GM19035 (cell line): ENCODE measurements around the gene ADPRHL1.
A peak's percentile ranks its signal among the peaks of the same experiment; 100 is the strongest.
"Not testable (repeated sequence)": the region's sequence is repeated elsewhere in the genome, so short reads cannot be mapped to it uniquely, and the experiment has no call there.

Experiments used
- ATAC-seq: cut with Tn5 transposase; IDR thresholded peaks from one replicate; pipeline ENCODE4 v1.9.1; 2021; ENCODE audit not compliant: unreplicated experiment

ADPRHL1 gene

DNA sequence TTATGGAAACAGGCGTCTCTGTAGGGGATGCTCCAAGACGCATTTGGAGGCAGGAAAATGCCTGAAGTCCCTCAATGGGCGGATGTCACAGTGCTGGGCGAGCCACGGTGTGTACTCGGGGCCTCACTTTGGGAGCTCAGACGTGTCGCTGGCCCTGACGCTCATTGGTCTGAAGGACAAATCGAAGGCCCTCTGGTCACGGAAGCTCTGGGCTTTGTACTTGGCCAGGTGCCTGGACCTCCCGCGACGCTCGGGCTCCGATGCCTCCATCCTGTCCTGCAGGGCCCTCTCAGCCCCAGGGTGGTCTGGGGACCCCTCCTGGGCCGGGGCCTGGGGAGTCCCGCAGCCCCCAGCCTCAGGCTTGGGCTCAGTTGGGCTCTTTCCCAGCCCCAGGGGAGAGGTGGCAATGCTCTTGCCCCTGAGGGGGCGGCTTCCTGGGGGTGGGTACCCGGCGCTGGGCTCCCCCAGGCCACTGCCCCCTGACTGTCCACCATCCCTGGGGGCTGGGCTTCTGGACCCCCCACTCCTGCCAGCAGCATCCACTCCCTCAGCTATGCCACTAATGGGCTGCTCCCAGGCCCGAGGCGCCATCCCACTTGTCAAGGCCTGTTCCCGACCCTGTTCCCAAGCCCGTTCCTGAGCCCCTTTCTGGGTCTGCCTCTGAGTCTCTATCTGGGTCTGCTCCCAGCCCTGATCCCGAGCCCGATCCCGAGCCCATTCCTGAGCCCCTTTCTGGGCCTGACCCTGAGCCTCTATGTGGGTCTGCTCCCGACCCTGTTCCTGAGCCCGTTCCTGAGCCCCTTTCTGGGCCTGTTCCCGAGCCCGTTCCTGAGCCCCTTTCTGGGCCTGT lies 49.8 kb downstream of the ADPRHL1 start:
- no peak for ATAC-seq

GRCh38 chr13:113402471-113403254 lies 50.6 kb downstream of the ADPRHL1 start:
- no peak for ATAC-seq

DNA sequence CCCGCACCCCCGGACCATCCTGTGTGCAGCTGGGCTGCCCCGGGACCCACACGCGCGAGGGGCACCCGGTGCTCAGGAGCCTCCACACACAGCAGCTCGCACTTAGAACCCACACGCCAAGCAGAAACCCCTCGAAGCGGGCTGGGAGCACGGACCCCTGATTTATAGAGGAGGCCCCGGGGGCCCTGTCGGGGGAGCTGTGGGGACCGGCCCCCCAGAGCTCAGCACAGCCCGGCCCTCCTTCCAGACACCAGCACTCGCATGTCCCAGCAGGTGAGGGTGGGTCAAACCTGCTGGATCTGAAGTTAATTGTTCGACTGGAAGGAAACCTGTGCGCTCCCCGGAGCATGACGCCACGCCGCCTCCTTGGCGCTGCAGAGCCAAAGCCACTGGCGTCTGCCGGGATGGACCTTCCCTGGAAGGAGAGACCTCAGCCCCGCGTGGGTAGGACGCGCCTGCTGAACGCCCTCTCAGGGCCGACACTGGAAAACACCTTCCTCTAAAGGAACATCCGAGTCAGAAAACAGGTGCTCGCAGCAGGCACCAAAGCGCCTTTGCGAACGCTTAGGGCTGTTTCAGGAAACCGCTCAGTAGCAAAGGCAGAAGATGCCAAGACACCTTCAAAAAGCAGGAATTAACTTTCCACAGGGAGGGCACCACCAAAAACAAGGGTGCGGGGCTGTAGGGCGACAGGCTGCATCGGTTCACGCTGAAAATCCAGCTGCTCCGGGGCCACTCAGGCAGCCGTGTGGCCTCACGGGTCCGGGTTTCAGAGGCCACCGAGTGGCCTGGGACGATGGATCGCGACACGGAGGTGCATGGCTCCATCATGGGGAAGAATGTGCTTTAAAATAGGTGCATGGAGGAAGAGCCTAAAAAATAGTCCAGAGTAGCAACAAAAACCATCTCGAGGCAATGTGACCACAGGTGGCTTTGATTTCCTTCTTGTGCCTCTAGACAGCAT lies 51.6 kb downstream of the ADPRHL1 start:
- no peak for ATAC-seq

DNA sequence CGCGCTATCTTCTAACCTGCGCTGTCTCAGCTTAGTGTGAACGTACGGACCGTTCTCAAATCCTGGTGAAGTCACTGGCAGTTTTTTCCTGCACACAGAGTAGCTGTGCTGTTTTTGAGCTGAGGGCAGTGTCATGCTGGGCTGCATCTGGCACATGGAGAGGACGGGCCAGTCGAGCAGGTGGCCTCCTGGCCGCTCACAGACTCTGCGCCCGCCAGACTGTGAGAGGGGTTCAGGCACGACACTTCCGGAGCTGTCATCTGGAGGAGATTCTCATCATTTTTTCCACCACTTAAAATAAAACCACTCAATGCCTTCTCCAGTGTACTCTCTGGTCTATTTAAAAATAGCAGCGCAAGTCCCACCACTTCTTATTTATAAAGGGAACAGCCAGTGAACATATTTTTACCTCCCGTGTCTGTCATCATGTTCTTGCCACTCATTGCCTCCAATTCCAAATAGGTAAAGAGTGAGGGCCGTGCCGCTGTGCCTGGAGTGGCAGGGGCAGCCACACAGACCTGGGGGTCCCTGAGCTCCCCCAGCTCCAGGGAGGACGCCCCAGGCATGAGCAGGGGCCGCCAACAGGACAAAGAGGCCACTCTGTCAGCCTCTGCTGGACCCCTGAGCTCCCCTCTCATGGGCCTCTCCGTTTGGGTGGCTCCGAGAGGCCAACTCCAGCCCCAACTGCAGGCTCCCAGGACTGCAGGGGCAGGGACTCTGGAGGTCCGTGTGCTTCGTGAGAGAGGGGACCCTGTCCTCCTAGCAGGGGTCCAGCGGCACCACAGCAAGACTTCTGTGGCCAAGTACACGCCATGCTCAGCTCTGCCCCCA lies 52.5 kb downstream of the ADPRHL1 start:
- no peak for ATAC-seq

GRCh38 chr13:113399755-113400149 lies 53.5 kb downstream of the ADPRHL1 start:
- ATAC-seq: no peak

DNA sequence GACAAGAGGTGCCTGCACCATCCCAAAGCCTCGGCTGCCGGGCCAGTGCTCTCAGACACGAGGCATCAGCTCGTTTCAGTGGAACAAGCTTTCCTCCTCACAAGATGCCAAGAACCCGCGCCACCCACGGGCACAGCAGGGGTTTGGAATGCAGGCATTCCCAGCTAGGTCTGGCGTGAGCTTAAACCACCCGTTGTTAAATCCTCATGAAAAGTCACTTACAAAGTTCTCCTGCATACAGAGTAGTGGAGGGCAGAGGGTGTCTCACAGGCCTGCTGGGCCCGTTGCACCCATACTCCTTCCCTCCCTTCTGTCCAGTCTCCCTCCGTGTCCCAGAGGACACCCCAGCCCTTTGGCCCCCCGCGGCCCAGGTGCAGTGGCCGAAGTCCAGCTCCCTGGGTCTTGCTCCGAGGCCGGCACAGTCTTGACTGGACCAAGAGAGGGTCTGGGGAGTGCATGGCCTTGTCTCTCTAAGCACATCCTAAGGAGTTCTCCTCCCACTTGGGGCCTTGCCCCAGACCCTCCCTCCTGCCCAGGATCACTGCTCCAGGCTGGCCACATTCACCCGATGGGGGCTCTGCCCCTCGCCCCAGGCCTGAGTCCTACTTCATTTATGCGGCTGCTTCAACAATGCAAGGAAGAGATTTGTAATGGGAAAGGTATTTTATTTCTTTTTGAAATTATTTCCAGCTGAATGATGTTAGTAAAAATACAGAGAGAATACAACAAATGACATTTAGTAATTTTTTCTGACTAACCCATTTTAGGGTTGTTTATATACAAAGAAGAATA lies 54.1 kb downstream of the ADPRHL1 start:
- no peak for ATAC-seq

DNA sequence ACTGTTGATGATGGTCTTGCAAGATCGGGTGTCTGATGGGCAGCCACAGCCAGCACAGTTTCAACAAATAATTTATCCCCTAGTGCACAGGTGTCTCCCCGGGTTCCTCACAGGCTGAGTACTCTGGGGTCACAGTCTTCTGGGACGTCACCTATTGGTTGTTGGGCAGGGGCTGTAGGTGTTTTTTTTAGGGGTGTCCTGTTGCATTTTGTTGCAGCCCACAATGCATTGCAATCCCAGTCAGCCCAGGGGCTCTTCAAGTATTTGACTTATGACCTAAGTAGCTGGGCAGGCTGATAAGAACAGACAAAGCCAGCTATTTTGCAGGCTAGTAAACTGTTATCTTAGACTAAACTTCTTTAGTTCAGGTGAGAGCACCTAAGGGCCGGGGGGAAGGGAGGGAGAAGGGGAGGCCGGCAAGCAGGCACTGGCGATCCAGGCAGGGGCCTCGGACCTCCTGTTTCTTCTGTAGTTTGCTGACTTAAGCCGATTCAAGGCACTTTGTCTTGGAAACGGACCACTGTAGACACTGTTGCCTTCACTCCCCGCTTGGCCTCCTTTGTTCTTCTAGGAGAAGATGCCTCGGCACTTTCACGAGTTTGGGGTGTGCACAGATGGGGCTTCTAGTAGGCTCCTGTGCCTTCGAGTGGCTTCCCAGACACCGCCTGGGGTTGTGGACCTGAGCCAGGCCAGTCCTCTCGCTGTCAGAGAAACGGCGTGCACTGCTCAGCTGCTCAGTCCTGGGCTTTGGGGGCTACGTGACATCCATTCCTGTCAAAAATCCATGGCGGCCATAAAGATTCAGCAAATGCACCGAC lies 55.5 kb downstream of the ADPRHL1 start:
- no peak for ATAC-seq

DNA sequence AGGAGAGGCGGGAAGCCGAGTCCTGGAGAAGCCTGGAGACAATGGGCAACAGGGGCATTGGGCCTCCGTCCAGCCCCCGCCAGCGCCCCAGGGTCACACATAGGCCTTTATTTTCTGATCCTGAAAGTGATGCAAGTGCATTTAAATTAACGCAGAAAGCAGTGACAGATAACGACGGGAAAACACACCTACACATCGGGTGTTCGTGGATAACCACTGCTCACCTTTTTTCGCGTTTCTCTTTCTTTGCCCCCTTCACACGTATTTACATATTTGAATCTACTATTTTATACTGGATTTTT lies 59.0 kb downstream of the ADPRHL1 start:
- ATAC-seq: no peak

DNA sequence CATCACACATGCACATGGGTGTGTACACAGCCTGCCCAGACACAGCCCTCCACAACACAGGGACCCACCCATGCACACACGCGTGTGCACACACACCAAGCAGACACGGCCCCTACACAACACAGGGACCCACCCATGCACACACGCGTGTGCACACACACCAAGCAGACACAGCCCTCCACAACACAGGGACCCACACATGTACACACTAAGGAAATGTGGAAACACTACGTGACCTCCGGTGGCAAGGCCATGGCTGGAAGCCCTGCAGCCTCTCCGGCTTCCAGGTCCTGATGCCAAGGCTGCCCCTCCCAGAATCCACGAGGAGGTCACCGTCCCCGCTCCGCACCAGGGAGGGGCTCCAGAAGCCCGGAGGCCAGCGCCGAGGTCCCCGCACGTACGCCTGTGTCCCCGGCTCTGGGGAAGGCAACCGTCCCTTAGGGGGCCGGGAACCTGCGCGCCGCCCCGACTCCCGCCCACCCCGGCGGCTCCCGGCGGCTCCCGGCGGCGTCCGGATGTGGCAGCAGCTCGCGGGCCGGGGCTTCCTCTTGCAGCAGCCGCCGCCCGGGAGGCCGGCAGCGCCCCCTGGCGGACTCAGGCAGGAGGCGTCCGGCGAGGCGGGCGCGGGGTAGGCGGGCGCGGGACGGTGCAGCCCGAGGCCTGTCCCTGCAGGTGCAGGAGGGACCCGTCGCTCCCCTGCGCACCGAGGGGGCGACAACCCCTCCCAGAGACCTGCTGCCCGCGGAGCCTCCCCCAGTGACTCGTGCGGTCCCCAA lies 59.5 kb downstream of the ADPRHL1 start:
- ATAC-seq: peak; percentile 95

- no peak for ATAC-seq
Observed at GRCh38 chr13:113393226-113393562, 60.1 kb downstream of the ADPRHL1 start.

DNA sequence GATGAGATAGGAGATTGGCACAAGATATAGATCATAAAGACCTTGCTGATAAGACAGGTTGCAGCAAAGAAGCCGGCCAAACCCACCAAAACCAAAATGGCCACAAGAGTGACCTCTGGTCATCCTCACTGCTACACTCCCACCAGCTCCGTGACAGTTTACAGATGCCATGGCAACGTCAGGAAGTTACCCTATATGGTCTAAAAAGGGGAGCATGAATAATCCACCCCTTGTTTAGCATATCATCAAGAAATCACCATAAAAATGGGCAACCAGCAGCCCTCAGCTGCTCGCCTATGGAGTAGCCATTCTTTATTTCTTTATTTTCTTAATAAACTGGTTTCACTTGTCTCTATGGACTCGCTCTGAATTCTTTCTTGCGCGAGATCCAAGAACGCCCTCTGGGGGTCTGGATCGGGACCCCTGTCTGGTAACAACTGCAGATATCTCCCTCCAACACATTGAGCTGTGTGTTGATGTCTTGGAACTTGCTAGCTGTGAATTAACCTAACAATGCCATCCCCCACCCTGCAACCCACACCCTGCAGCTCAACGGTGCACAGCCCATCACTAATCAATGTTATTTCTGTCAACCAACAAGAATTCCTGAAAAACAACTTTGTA lies 62.3 kb downstream of the ADPRHL1 start:
- no peak for ATAC-seq

DNA sequence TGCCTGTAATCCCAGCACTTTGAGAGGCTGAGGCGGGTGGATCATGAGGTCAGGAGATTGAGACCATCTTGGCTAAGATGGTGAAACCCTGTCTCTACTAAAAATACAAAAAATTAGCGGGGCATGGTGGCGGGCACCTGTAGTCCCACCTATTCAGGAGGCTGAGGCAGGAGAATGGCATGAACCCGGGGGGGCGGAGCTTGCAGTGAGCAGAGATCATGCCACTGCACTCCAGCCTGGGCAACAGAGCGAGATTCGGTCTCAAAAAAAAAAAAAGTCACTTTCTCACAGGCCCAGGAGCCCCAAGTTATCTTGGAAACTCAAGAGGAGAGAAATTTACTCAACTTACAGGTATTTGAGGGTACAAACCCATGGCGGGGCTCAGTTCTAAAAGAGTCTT lies 63.7 kb downstream of the ADPRHL1 start:
- not testable (repeated sequence) for ATAC-seq

- no peak for ATAC-seq
Observed at GRCh38 chr13:113387396-113387795, 65.9 kb downstream of the ADPRHL1 start.

- no peak for ATAC-seq
Observed at GRCh38 chr13:113383089-113383488, 70.2 kb downstream of the ADPRHL1 start.

DNA sequence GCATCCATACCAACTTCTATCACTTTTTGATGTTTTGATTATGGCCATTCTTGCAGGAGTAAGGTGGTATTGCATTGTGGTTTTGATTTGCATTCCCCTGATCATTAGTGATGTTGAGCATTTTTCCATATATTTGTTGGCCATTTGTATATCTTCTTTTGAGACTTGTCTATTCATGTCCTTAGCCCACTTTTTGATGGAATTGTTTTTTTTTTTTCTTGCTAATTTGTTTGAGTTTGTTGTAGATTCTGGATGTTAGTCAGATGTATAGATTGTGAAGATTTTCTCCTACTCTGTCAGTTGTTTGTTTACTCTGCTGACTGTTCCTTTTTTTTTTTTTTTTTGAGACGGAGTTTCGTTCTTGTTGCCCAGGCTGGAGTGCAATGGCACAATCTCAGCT lies 70.7 kb downstream of the ADPRHL1 start:
- not testable (repeated sequence) for ATAC-seq

DNA sequence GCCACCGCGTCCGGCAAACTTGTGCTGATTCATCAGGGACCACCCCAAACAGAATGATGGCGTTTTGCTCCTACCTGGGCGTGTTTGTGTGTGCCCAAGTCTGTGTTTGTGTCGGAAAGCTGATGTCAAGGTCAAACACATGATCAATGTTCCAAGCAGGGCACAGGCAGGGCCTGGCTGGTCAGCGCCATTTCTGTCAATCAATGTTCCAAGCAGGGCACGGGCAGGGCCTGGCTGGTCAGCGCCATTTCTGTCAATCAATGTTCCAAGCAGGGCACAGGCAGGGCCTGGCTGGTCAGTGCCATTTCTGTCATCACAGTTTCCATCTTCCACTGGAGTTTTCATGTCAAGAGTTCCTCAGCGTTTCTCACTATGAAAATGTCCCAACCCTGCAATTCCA lies 74.5 kb downstream of the ADPRHL1 start:
- ATAC-seq: no peak

DNA sequence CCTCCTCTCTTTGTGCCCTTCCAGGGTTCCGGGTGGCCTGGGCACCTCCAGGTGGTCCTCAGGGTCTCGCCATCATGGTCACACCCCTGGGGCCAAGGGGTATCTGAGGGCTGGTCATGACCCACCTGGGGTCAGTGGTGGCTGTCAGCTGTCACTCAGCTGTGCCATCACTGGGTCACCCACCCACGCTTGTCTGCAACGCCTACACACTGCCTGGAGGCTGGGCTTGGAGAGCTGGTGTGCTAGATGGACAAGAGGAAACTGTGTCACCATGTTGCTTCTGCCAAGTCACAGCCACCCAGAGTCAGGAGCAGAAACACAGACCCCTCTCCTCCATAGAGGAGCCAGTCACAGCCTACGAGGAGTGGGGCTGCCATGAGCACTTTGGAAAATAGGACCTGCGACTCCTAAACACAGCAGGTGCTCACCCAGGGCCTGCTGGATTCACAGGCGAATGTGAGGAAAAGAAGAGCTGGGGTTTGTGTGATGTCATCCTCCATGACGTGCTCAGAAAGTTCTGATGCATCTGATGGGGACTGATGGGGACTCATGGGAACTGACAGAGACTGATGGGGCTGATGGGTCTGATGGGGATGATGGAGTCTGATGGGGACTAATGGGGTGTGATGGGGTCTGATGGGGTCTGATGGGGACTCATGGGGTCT lies 78.6 kb downstream of the ADPRHL1 start:
- ATAC-seq: no peak
